ENCODE data around the gene HHAT.

HHAT gene

GRCh38 chr1:210723646-210724045 lies 394.9 kb downstream of the HHAT start:
- no peak for DNase-seq (ENCODE audit: low spot score)

- DNase-seq (ENCODE audit: low spot score) = no peak
Observed at GRCh38 chr1:210724768-210725167, 396.1 kb downstream of the HHAT start.

Measured in hematopoietic multipotent progenitor cell treated with erythropoietin and hydrocortisone succinate and interleukin-3 and kit ligand, for 17 days (in vitro differentiated cells).